Duodenal mucosa (tissue), 2 donors: ENCODE measurements around the gene NTRK3.

ENCODE experiments used
- H3K27ac ChIP-seq: one replicate; pipeline ENCODE4 v1.7.0; 2013; ENCODE audit warnings: low read depth, low read length
- H3K27me3 ChIP-seq, 2 donors: one replicate each; pipeline ENCODE4 v1.7.0; 2013; ENCODE audit warnings: low read length in 2 of 2, control low read depth in 1 of 2; ENCODE audit not compliant: insufficient read depth in 2 of 2, control insufficient read depth in 1 of 2
- H3K36me3 ChIP-seq, 2 donors: one replicate each; pipeline ENCODE4 v1.7.0; 2013; ENCODE audit warnings: low read length in 2 of 2, control low read depth in 1 of 2; ENCODE audit not compliant: insufficient read depth in 2 of 2, control insufficient read depth in 1 of 2
- H3K4me1 ChIP-seq, 2 donors: one replicate each; pipeline ENCODE4 v1.7.0; 2013; ENCODE audit warnings: low read length in 2 of 2, control low read depth in 1 of 2; ENCODE audit not compliant: insufficient read depth in 2 of 2, control insufficient read depth in 1 of 2
- H3K4me3 ChIP-seq, 2 donors: one replicate each; pipeline ENCODE4 v1.7.0; 2013; ENCODE audit warnings: low read length in 2 of 2, low read depth in 1 of 2
- H3K9ac ChIP-seq, 2 donors: one replicate each; pipeline ENCODE4 v1.7.0; 2013; ENCODE audit warnings: low read length in 2 of 2, low read depth in 1 of 2
- H3K9me3 ChIP-seq, 2 donors: one replicate each; pipeline ENCODE4 v1.7.0; 2013; ENCODE audit warnings: low read length in 2 of 2, control low read depth in 1 of 2; ENCODE audit not compliant: control insufficient read depth in 1 of 2

NTRK3 gene

GRCh38 chr15:88232771-88233201, 23.8 kb downstream of the NTRK3 start:
- no peaks in the 10 kb centered on the region for H3K9me3 ChIP-seq
- no peaks in the 10 kb centered on the region for H3K36me3 ChIP-seq
- H3K4me1 ChIP-seq, result no peaks in the 10 kb centered on the region

GRCh38 chr15:88231909-88232644, 24.5 kb downstream of the NTRK3 start:
- H3K27me3 ChIP-seq, result no peaks in the 10 kb centered on the region
- no peaks in the 10 kb centered on the region for H3K9me3 ChIP-seq
- H3K9ac ChIP-seq, result no peak overlapping the region
- H3K36me3 ChIP-seq, result no peaks in the 10 kb centered on the region
- H3K4me1 ChIP-seq, result no peaks in the 10 kb centered on the region
- H3K27ac ChIP-seq, result no peak overlapping the region
- H3K4me3 ChIP-seq, result no peak overlapping the region

More at GRCh38 chr15:88232771-88233201, 23.8 kb downstream of the NTRK3 start:
- Histone ChIP-seq H3K4me3 (no peak overlapping the region), H3K27ac (no peak overlapping the region), H3K27me3 (no peaks in the 10 kb centered on the region), H3K9ac (no peak overlapping the region)

- no peak overlapping the region for H3K9ac ChIP-seq
- H3K9me3 ChIP-seq, result no peaks in the 10 kb centered on the region
- no peaks in the 10 kb centered on the region for H3K27me3 ChIP-seq
- no peak overlapping the region for H3K27ac ChIP-seq
- H3K36me3 ChIP-seq, result no peaks in the 10 kb centered on the region
- no peaks in the 10 kb centered on the region for H3K4me1 ChIP-seq
- no peak overlapping the region for H3K4me3 ChIP-seq
These were observed 25.7 kb downstream of the NTRK3 start for GRCh38 chr15:88230823-88231222.

GRCh38 chr15:88225461-88225860, 31.1 kb downstream of the NTRK3 start:
- Histone ChIP-seq H3K27me3 (no peaks in the 10 kb centered on the region), H3K4me1 (no peaks in the 10 kb centered on the region)

DNA sequence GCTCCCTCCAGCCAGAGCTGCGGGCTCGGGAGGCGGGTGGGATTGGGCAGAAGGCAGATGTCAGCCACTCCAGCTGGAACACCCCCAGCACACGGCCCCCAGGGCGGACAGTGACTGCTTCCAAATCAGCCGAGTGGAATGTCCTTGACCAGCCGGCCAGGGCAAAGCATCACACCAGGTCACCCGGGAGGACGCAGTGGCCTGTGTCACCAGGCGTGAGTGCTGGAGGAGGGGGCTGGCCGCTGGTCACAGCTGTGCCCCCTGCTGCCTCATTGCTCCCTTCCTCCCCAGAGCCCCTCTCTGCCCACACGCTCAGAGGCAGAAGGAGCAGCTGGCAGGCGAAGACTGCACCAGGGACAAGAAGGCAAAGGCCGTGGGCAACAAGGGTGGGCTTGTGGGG, 33.5 kb downstream of the NTRK3 start:
- no peak overlapping the region for H3K9ac ChIP-seq
- H3K4me1 ChIP-seq, result no peaks in the 10 kb centered on the region
- H3K27me3 ChIP-seq, result no peaks in the 10 kb centered on the region
- no peaks in the 10 kb centered on the region for H3K9me3 ChIP-seq
- H3K27ac ChIP-seq, result no peak overlapping the region
- no peak overlapping the region for H3K4me3 ChIP-seq
- H3K36me3 ChIP-seq, result no peaks in the 10 kb centered on the region

More at GRCh38 chr15:88225461-88225860, 31.1 kb downstream of the NTRK3 start:
- H3K9me3 ChIP-seq, result no peaks in the 10 kb centered on the region
- H3K36me3 ChIP-seq, result no peaks in the 10 kb centered on the region
- no peak overlapping the region for H3K4me3 ChIP-seq
- H3K9ac ChIP-seq, result no peak overlapping the region
- H3K27ac ChIP-seq, result no peak overlapping the region

- Histone ChIP-seq H3K27ac (no peak overlapping the region), H3K27me3 (no peaks in the 10 kb centered on the region), H3K9ac (no peak overlapping the region), H3K4me3 (no peak overlapping the region), H3K9me3 (no peaks in the 10 kb centered on the region), H3K4me1 (no peaks in the 10 kb centered on the region), H3K36me3 (no peaks in the 10 kb centered on the region)
These were observed 34.7 kb downstream of the NTRK3 start for GRCh38 chr15:88221836-88222235.

GRCh38 chr15:88220443-88221335, 35.9 kb downstream of the NTRK3 start:
- Histone ChIP-seq H3K9ac (no peak overlapping the region), H3K4me3 (no peak overlapping the region), H3K4me1 (no peaks in the 10 kb centered on the region), H3K36me3 (no peaks in the 10 kb centered on the region), H3K9me3 (no peaks in the 10 kb centered on the region), H3K27ac (no peak overlapping the region), H3K27me3 (no peaks in the 10 kb centered on the region)

DNA sequence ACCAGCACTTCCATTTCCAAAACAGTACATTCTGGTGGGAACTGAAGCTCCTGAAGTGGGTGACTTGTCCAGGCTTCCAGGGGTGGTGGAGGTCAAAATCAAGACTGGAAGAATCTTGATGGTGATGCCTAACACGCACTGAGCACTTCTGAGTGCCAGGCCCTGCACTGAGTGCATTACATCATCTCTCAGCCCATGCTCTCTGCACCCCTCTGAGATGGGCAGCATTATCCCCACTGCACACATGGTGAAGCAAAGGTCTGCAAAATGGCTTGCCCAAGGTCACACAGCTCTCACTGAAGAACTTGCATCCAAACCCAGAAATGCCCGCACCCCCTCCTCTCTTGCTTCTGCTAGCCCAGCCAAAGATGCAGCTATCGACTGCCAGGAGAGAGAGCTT, 36.9 kb downstream of the NTRK3 start:
- H3K27me3 ChIP-seq, result no peaks in the 10 kb centered on the region
- H3K27ac ChIP-seq, result no peak overlapping the region
- no peak overlapping the region for H3K4me3 ChIP-seq
- H3K9ac ChIP-seq, result no peak overlapping the region
- no peaks in the 10 kb centered on the region for H3K4me1 ChIP-seq
- H3K36me3 ChIP-seq, result no peaks in the 10 kb centered on the region
- H3K9me3 ChIP-seq, result no peaks in the 10 kb centered on the region

- Histone ChIP-seq H3K4me3 (no peak overlapping the region), H3K36me3 (no peaks in the 10 kb centered on the region), H3K4me1 (no peaks in the 10 kb centered on the region), H3K27ac (no peak overlapping the region), H3K27me3 (no peaks in the 10 kb centered on the region), H3K9ac (no peak overlapping the region), H3K9me3 (no peaks in the 10 kb centered on the region)
These were observed 37.9 kb downstream of the NTRK3 start for GRCh38 chr15:88218557-88219221.
